A549 (cell line): ENCODE results near the gene ADAM19. TPM values are rescaled to one million over a fixed set of nuclear protein-coding genes. Genes with fewer than 3 reads are reported as not detected.

Source experiments
- ATAC-seq, 2 experiments: fragments of 200-7000 bp in 1 of 2; fragments of >200 bp in 1 of 2; cut with Nextera tagmentation in 1 of 2; cut with Tn5 transposase in 1 of 2; 3 replicates each; pipeline versions ENCODE4 v1.8.0 to v1.9.1; 2018 to 2020; ENCODE audit warnings: mild to moderate bottlenecking in 1 of 2, moderate library complexity in 1 of 2
- CTCF ChIA-PET: fragments of 300-600 bp; sonication (Branson Sonifier 250); formaldehyde crosslinking; extraction: SDS; loops from one replicate; lab custom pipeline; 2021; ENCODE audit warnings: antibody characterized with exemption, inconsistent platforms; lab: Yijun Ruan, JAX
- POLR2A ChIA-PET: fragments of 350-600 bp; formaldehyde crosslinking; extraction: SDS; loops from one replicate; lab custom pipeline; 2021; ENCODE audit warnings: antibody characterized with exemption, inconsistent platforms; lab: Yijun Ruan, JAX
- DNase-seq, 2 experiments: peaks; one replicate each; pipeline versions ENCODE4 v3.0.0 to v3.0.0-alpha.2; 2011 to 2016; ENCODE audit warnings: low read depth in 1 of 2, low spot score in 1 of 2
- FAIRE-seq: peaks from 2 replicates; lab custom pipeline; 2011; peaks lifted over from hg19 to GRCh38; lab: Jason Lieb, UNC
- H3K27ac ChIP-seq, 2 experiments: fragments of >200 bp; sonication (Bioruptor Twin); formaldehyde crosslinking; 3 replicates each; pipeline ENCODE4 v1.5.1; 2016 to 2017
- H3K4me1 ChIP-seq: fragments of >200 bp; sonication (Bioruptor Twin); formaldehyde crosslinking; 3 replicates; pipeline ENCODE4 v1.6.1; 2016
- H3K4me2 ChIP-seq: fragments of >200 bp; sonication (Bioruptor Twin); formaldehyde crosslinking; 3 replicates; pipeline ENCODE4 v1.6.1; 2016
- H3K4me3 ChIP-seq: fragments of >200 bp; sonication (Bioruptor Twin); formaldehyde crosslinking; 3 replicates; pipeline ENCODE4 v1.5.1; 2016
- H3K9me3 ChIP-seq: fragments of >200 bp; sonication (Bioruptor Twin); formaldehyde crosslinking; 3 replicates; pipeline ENCODE4 v1.6.1; 2016
- CEBPB ChIP-seq, 2 experiments: fragments of >200 bp in 1 of 2; sonication (Bioruptor Twin) in 1 of 2; formaldehyde crosslinking in 1 of 2; IDR thresholded peaks; 2 replicates each; pipeline ENCODE4 v1.6.1; 2012 to 2016
- CHD2 ChIP-seq: fragments of 150-350 bp; IDR thresholded peaks from 2 replicates; pipeline ENCODE4 v1.6.1; 2014; ENCODE audit warnings: low read length; ENCODE audit not compliant: partially characterized antibody
- EHMT2 ChIP-seq: fragments of 200-600 bp; sonication (generic); IDR thresholded peaks from 2 replicates; pipeline ENCODE4 v1.6.1; 2016; ENCODE audit warnings: antibody characterized with exemption, low read depth, mild to moderate bottlenecking, moderate library complexity
- EP300 ChIP-seq, 2 experiments: fragments of >200 bp; sonication (Bioruptor Twin); formaldehyde crosslinking; IDR thresholded peaks; 2 replicates in 1 of 2; 3 replicates in 1 of 2; pipeline ENCODE4 v1.6.1; 2016 to 2017
- FOSL2 ChIP-seq, 2 experiments: fragments of 450-650 bp in 1 of 2; fragments of >200 bp in 1 of 2; sonication (Bioruptor Twin) in 1 of 2; formaldehyde crosslinking; IDR thresholded peaks; 2 replicates each; pipeline versions ENCODE4 v1.5.0 to v1.6.1; 2016 to 2020; ENCODE audit warnings: mild to moderate bottlenecking in 1 of 2, moderate library complexity in 1 of 2
- GATA3 ChIP-seq: IDR thresholded peaks from 2 replicates; pipeline ENCODE4 v1.6.1; 2012; ENCODE audit warnings: borderline replicate concordance
- HDAC2 ChIP-seq: fragments of 200-600 bp; sonication (generic); IDR thresholded peaks from 2 replicates; pipeline ENCODE4 v1.6.1; 2016
- HEYL ChIP-seq: fragments of 250-450 bp; sonication (Bioruptor Pico); IDR thresholded peaks from 2 replicates; pipeline ENCODE4 v1.8.0; 2021; ENCODE audit warnings: mild to moderate bottlenecking, moderate library complexity
- HOXA7 ChIP-seq: fragments of 250-450 bp; sonication (Bioruptor Pico); IDR thresholded peaks from 2 replicates; pipeline ENCODE4 v1.5.0; 2020; ENCODE audit warnings: mild to moderate bottlenecking, moderate library complexity
- HOXB5 ChIP-seq: fragments of 250-450 bp; sonication (Bioruptor Pico); IDR thresholded peaks from 2 replicates; pipeline ENCODE4 v1.5.0; 2020; ENCODE audit warnings: mild to moderate bottlenecking, moderate library complexity
- MAFK ChIP-seq: fragments of 450-650 bp; IDR thresholded peaks from 2 replicates; pipeline ENCODE4 v1.6.1; 2014; ENCODE audit not compliant: partially characterized antibody
- RFX5 ChIP-seq: fragments of 450-650 bp; IDR thresholded peaks from 2 replicates; pipeline ENCODE4 v1.7.1; 2014; ENCODE audit warnings: antibody characterized with exemption, mild to moderate bottlenecking, moderate library complexity
- SMC3 ChIP-seq: fragments of >200 bp; sonication (Bioruptor Twin); formaldehyde crosslinking; IDR thresholded peaks from 3 replicates; pipeline ENCODE4 v1.6.1; 2018; ENCODE audit warnings: inconsistent platforms
- TP53 ChIP-seq: fragments of 250-450 bp; sonication (Bioruptor Pico); IDR thresholded peaks from 2 replicates; pipeline ENCODE4 v1.5.0; 2021; ENCODE audit warnings: mild to moderate bottlenecking, moderate library complexity
- ZFP36 ChIP-seq: fragments of 450-650 bp; IDR thresholded peaks from 2 replicates; pipeline ENCODE4 v1.6.1; 2014; ENCODE audit warnings: borderline replicate concordance; ENCODE audit not compliant: partially characterized antibody
- ZNF302 ChIP-seq: fragments of 250-450 bp; sonication (Bioruptor Pico); IDR thresholded peaks from 2 replicates; pipeline ENCODE4 v1.9.0; 2021; ENCODE audit warnings: inconsistent platforms, mild to moderate bottlenecking, moderate library complexity
- WGBS: methylation state at CpG from one replicate; pipeline ENCODE4 v1.1.6; 2017; ENCODE audit errors: missing lambda C conversion rate; 5-methylcytosine and 5-hydroxymethylcytosine counted together
- polyA plus RNA-seq, 4 experiments: library from polyadenylated mRNA; depleted of rRNA in 3 of 4; stranded (reverse); fragments of >200 nt; fragmentation: RNase III in 1 of 4; extraction: RNeasy Plus Mini Kit Qiagen cat#74134 plus additional on column Dnase treatment in 1 of 4; gene quantifications; 2 replicates in 3 of 4; 3 replicates in 1 of 4; pipeline ENCODE4 v1.2.3, GENCODE V29; 2011 to 2017
- TF ChIP-seq, protein P1 (sequence below): fragments of 250-450 bp; sonication (Bioruptor Pico); IDR thresholded peaks from 2 replicates; pipeline ENCODE4 v1.5.0; 2021; ENCODE audit warnings: mild to moderate bottlenecking, moderate library complexity, borderline replicate concordance
- TF ChIP-seq, protein P2 (sequence below): fragments of 450-650 bp; IDR thresholded peaks from 2 replicates; pipeline ENCODE4 v1.6.1; 2014; ENCODE audit warnings: antibody characterized with exemption
- TF ChIP-seq, protein P3 (sequence below): fragments of >200 bp; sonication (Bioruptor Twin); formaldehyde crosslinking; IDR thresholded peaks from 2 replicates; pipeline ENCODE4 v1.6.1; 2016

The ADAM19 gene
- polyA plus RNA-seq, 2 of the 4 experiments (the other 2 are of a cell fraction), result 7.7 to 15.2 TPM

DNA sequence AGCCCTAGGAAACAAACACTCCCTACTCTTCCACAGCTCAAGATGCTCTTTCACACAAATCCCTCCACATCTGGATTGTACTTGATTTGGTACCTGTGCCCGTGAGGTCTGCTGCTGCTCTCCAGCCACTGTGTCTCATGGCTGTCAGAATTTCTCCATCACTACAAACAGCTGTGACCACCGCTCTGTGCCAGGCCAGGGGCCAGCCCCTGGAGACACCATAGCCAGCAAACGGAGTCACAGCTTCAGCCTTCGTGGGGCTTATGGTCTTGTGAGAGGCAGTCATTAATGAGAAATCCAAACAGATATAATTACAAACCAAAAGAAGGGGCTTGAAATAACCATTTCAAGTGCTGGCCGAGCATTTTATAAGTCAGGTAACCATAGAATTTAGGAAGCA, 43.6 kb downstream of the ADAM19 start:
- POLR2A ChIA-PET, result no interaction called here
- Histone ChIP-seq H3K9me3 (no peaks in the 10 kb centered on the region), H3K4me1 (0 out of 3 replicates have a peak, but pooled peaks cover 2% of the 10 kb centered on the region), H3K4me2 (no peak overlapping the region), H3K4me3 (no peak overlapping the region), H3K27ac (no peak overlapping the region)
- FAIRE-seq, result no peak
- TF ChIP-seq EP300 (IDR thresholded peaks at IDR 0.05), result no peak
- TF ChIP-seq, protein P1, sequence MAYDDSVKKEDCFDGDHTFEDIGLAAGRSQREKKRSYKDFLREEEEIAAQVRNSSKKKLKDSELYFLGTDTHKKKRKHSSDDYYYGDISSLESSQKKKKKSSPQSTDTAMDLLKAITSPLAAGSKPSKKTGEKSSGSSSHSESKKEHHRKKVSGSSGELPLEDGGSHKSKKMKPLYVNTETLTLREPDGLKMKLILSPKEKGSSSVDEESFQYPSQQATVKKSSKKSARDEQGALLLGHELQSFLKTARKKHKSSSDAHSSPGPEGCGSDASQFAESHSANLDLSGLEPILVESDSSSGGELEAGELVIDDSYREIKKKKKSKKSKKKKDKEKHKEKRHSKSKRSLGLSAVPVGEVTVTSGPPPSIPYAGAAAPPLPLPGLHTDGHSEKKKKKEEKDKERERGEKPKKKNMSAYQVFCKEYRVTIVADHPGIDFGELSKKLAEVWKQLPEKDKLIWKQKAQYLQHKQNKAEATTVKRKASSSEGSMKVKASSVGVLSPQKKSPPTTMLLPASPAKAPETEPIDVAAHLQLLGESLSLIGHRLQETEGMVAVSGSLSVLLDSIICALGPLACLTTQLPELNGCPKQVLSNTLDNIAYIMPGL (CRISPR knock-in tag), result no peak
- TF ChIP-seq HDAC2, result no peak
- CTCF ChIA-PET, result interaction anchor here (1.0 kb wide), 1 partner anchor 187 kb away, joined by 3 read pairs; no protein-coding TSS in a partner anchor
- ATAC-seq, result no peak
- WGBS, result 83% methylated on average over 5 of the region's 5 CpGs
- DNase-seq, result no peak

DNA sequence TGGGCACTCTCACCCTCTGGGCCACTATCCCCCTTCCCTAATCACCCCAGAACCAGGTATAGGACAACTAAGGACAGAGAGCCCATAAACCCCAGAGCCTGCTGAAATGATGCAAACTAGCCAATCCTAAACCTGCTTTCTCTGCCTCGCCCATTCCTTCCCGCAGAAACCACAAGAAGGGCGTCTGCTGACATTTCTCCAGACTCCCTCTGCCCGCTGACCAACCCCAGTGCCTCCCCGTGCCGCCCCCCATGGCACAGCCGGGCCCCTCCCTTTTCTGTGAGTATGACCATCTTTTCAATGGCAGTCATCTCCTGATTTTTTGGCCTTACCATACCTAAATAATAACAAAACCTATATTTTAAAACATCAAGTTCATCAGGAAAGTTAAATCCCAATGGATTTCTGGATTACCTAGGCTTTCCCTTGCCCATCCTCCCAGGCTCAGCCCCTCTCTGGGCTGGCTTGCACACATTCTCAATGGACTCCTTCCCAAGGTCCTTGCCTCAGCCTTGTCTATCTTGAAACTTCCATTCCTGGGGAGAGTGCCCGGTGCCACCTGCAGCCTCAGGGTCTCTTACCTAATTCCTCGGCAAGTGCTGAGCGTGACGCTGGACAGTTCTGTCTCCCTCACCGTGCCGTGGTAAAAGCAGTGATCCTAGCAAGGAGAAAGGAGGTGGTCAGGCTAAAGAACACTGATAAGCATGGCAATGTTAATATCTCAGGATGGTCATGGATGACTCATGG, 45.2 kb downstream of the ADAM19 start:
- H3K4me2 ChIP-seq, result no peak overlapping the region
- H3K9me3 ChIP-seq, result no peaks in the 10 kb centered on the region
- FAIRE-seq (no peak), ATAC-seq (no peak), DNase-seq (no peak)
- no peak overlapping the region for H3K27ac ChIP-seq
- no peak overlapping the region for H3K4me3 ChIP-seq
- ChIA-PET POLR2A (no interaction called here), CTCF (interaction anchor here (1.2 kb wide), 1 partner anchor 53 kb away, joined by 4 read pairs; no protein-coding TSS in a partner anchor)
- no peak for TF ChIP-seq TP53
- no peak for TF ChIP-seq FOSL2 (IDR thresholded peaks at IDR 0.05)
- 0 out of 2 replicates have a peak, but pooled peaks have one; percentile 17 for TF ChIP-seq FOSL2 (CRISPR knock-in tag; IDR thresholded peaks at IDR 0.05)
- TF ChIP-seq, protein P2, sequence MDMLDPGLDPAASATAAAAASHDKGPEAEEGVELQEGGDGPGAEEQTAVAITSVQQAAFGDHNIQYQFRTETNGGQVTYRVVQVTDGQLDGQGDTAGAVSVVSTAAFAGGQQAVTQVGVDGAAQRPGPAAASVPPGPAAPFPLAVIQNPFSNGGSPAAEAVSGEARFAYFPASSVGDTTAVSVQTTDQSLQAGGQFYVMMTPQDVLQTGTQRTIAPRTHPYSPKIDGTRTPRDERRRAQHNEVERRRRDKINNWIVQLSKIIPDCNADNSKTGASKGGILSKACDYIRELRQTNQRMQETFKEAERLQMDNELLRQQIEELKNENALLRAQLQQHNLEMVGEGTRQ, result no peak
- H3K4me1 ChIP-seq, result no peaks in the 10 kb centered on the region
- 75% methylated on average over 13 of the region's 13 CpGs for WGBS

DNA sequence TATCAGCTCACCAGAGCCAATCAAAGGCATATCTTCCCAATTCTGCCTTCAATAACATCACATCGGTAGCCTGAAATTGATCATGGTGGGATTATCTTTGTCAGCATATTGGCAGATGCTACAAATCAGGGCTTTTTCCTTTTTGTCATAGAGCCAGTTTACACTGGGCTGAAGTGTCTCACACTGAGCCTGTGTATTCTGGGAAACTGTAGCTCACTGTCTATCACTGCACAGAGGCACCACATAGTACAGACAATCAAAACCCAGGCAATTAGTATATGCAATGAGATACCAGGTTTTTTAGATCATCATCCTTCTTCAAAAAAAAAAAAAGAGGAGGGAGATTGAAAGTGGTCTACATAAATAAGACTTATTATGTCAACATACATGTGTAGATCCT, 46.6 kb downstream of the ADAM19 start:
- TF ChIP-seq MAFK, result peak; percentile 10
- no peak for TF ChIP-seq FOSL2 (IDR thresholded peaks at IDR 0.05)
- no peak for TF ChIP-seq FOSL2 (CRISPR knock-in tag; IDR thresholded peaks at IDR 0.05)
- Histone ChIP-seq H3K4me1 (no peaks in the 10 kb centered on the region), H3K27ac (no peak overlapping the region), H3K4me3 (no peak overlapping the region), H3K9me3 (no peaks in the 10 kb centered on the region), H3K4me2 (no peak overlapping the region)
- FAIRE-seq (no peak), DNase-seq (no peak), ATAC-seq (no peak)
- CTCF ChIA-PET, result interaction anchor here (1.1 to 1.6 kb wide), 2 partner anchors 15 to 189 kb away, joined by 3 to 4 read pairs; no protein-coding TSS in a partner anchor
- WGBS, result 85% methylated on average over 1 of the region's 1 CpG
- POLR2A ChIA-PET, result no interaction called here

DNA sequence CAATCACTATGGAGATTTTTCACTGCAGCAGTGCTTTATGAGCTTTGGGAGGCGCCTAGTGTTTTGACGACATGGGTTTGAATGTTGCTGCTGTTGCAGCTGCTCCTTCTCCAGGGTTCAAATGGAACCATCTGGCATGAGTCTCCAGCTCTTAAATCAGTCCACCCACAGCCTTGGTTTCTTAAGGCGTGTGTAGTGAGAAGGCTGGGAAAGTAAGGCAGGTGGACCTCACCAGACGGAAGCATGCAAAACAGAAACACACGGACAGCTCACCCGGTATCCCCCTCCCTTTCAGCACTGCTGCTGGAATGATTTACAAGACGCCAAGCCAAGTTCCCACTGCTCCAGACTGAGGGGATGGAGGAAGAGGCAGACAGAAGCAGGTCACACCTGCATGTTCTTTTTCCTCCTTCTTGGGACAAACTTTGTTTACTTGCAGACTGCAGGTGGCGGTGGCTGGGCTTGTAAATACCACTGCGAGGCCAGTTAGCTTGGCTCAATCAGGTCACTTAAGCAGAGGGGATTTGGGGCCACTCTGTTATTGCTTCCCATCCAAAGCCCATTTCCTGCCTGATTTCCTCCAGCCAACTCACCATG, 47.4 kb downstream of the ADAM19 start:
- TF ChIP-seq HEYL (CRISPR knock-in tag), result no peak
- TF ChIP-seq ZFP36, result no peak
- TF ChIP-seq, protein P3, sequence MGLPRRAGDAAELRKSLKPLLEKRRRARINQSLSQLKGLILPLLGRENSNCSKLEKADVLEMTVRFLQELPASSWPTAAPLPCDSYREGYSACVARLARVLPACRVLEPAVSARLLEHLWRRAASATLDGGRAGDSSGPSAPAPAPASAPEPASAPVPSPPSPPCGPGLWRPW, result no peak
- TF ChIP-seq HOXB5 (CRISPR knock-in tag), result no peak
- TF ChIP-seq GATA3, result no peak
- TF ChIP-seq EHMT2, result no peak
- no peak for TF ChIP-seq SMC3
- no peak for TF ChIP-seq RFX5
- TF ChIP-seq, protein P2, result no peak
- no peak for TF ChIP-seq CEBPB (IDR thresholded peaks at IDR 0.05)
- TF ChIP-seq ZNF302, result no peak
- no peak for TF ChIP-seq CHD2
- TF ChIP-seq HOXA7, result no peak
- ATAC-seq (no peak), FAIRE-seq (no peak), DNase-seq (no peak)
- no peak overlapping the region for H3K4me2 ChIP-seq
- WGBS, result 88% methylated on average over 9 of the region's 9 CpGs
- H3K9me3 ChIP-seq, result no peaks in the 10 kb centered on the region
- H3K27ac ChIP-seq, result no peak overlapping the region
- CTCF ChIA-PET, result interaction anchor here (0.5 to 1.6 kb wide), 3 partner anchors 14 to 24 kb away, joined by 3 to 4 read pairs (median 3); no protein-coding TSS in a partner anchor
- H3K4me1 ChIP-seq, result no peaks in the 10 kb centered on the region
- no peak overlapping the region for H3K4me3 ChIP-seq
- POLR2A ChIA-PET, result no interaction called here
